ENCODE measurements around the gene PRPF19. TPM values are rescaled to one million over a fixed set of nuclear protein-coding genes. Genes with fewer than 3 reads are reported as not detected.

PRPF19 gene
- total and polyA plus RNA-seq, 2 donors (not counting 1 experiment from before 2014, with no cell fraction given): 32.6 to 37.7 TPM

DNA sequence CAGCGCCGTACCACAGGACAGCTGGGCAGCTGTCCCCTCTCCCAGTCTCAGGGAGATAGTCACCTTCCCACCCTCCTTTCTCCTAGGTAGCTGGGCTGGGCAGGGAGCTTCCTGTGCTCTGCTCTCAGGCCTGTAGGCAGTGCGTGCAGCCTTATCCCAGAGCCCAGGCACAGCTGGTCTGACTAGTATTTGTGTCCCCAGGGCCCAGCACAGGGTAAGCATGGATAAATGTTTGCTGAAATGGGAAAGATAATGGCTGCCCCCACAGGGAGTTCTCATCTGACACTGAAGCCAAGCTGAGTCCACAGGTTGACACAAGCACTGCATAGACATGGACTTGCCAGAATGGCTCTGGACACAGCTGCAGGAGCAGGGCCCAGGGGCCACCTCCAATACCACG, 35.8 kb upstream of the PRPF19 start:
- Histone ChIP-seq H3K27ac (ENCODE audit: insufficient read depth, low read length) (no peak overlapping the region), H3K4me2 (ENCODE audit: extremely low read depth, insufficient read depth, low read length) (no peak overlapping the region), H4K20me1 (ENCODE audit: control insufficient read depth, extremely low read depth, insufficient read depth, low read length) (no peaks in the 10 kb centered on the region), H2AFZ (ENCODE audit: low read length) (no peak overlapping the region), H3K27me3 (ENCODE audit: control insufficient read depth, insufficient read depth, low read length) (no peaks in the 10 kb centered on the region), H3K36me3 (ENCODE audit: control insufficient read depth, insufficient read depth, low read length) (peaks cover 4% of the 10 kb centered on the region), H3K9ac (ENCODE audit: insufficient read depth, low read length) (no peak overlapping the region), H3K79me2 (ENCODE audit: control insufficient read depth, insufficient read depth, low read length) (no peaks in the 10 kb centered on the region), H3K4me1 (ENCODE audit: control insufficient read depth, extremely low read depth, insufficient read depth, low read length) (no peaks in the 10 kb centered on the region), H3K9me3 (ENCODE audit: control insufficient read depth, insufficient read depth, low read depth, low read length) (no peaks in the 10 kb centered on the region), H3K4me3 (replicated peaks in 1 of 4; ENCODE audit: control extremely low read depth in 1 of 4, insufficient read depth in 1 of 4, low read depth in 3 of 4, low read length in 4 of 4) (no peak overlapping the region)
- no peak for DNase-seq (ENCODE audit: low read depth in 2 of 2)
- no peak for TF ChIP-seq EZH2 (IDR thresholded peaks at IDR 0.05; ENCODE audit: low read length, missing control alignments)
- TF ChIP-seq, protein P1, sequence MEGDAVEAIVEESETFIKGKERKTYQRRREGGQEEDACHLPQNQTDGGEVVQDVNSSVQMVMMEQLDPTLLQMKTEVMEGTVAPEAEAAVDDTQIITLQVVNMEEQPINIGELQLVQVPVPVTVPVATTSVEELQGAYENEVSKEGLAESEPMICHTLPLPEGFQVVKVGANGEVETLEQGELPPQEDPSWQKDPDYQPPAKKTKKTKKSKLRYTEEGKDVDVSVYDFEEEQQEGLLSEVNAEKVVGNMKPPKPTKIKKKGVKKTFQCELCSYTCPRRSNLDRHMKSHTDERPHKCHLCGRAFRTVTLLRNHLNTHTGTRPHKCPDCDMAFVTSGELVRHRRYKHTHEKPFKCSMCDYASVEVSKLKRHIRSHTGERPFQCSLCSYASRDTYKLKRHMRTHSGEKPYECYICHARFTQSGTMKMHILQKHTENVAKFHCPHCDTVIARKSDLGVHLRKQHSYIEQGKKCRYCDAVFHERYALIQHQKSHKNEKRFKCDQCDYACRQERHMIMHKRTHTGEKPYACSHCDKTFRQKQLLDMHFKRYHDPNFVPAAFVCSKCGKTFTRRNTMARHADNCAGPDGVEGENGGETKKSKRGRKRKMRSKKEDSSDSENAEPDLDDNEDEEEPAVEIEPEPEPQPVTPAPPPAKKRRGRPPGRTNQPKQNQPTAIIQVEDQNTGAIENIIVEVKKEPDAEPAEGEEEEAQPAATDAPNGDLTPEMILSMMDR (conservative IDR thresholded peaks at IDR 0.05 in 1 of 2, IDR thresholded peaks at IDR 0.05 in 1 of 2; ENCODE audit: low read depth in 1 of 2, low read length in 2 of 2): no peak

DNA sequence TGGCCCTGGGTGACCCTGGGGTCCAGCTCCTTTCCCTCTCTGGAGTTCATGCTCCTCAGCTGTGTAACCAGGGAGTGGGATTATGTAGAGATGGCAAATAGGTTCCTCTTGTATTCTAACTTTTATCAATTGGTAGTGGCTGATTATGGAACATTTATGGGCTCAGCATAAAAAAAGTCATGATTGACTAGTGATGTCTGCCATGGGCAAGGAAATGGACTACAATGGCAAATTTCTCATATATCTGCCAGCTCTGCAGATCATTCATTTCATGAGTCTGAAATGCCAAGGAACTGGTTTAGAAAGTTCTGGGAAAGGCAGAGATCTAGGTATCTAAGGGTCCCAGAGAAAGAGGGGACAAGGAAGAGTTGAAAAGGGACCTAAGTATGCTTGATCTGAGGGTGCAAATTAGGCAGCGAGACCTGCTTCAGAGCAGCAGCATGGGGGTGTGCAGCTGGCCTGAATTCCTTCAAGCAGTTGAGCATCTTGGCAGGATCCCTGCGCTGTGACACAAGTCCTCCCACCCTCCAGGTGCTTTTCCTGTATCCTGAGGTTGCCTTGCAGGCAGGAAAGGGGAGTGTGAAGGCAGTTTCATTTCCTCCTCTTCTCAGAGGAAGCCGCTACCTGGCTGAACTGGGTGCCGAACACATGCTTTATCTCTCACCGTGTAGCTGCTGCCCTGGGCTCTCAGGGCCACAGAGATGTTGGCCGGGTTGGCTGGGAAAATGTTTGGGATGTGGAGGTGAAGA, 35.2 kb upstream of the PRPF19 start:
- Histone ChIP-seq H4K20me1 (ENCODE audit: control insufficient read depth, extremely low read depth, insufficient read depth, low read length) (no peaks in the 10 kb centered on the region), H3K4me1 (ENCODE audit: control insufficient read depth, extremely low read depth, insufficient read depth, low read length) (no peaks in the 10 kb centered on the region), H3K4me2 (ENCODE audit: extremely low read depth, insufficient read depth, low read length) (no peak overlapping the region), H3K4me3 (replicated peaks in 1 of 4; ENCODE audit: control extremely low read depth in 1 of 4, insufficient read depth in 1 of 4, low read depth in 3 of 4, low read length in 4 of 4) (no peak overlapping the region), H3K9me3 (ENCODE audit: control insufficient read depth, insufficient read depth, low read depth, low read length) (no peaks in the 10 kb centered on the region), H2AFZ (ENCODE audit: low read length) (no peak overlapping the region), H3K27me3 (ENCODE audit: control insufficient read depth, insufficient read depth, low read length) (no peaks in the 10 kb centered on the region), H3K36me3 (ENCODE audit: control insufficient read depth, insufficient read depth, low read length) (peaks cover 4% of the 10 kb centered on the region), H3K9ac (ENCODE audit: insufficient read depth, low read length) (no peak overlapping the region), H3K79me2 (ENCODE audit: control insufficient read depth, insufficient read depth, low read length) (no peaks in the 10 kb centered on the region), H3K27ac (ENCODE audit: insufficient read depth, low read length) (no peak overlapping the region)
- no peak for DNase-seq (ENCODE audit: low read depth in 2 of 2)
- TF ChIP-seq, protein P1 (conservative IDR thresholded peaks at IDR 0.05 in 1 of 2, IDR thresholded peaks at IDR 0.05 in 1 of 2; ENCODE audit: low read depth in 1 of 2, low read length in 2 of 2): no peak
- TF ChIP-seq EZH2 (IDR thresholded peaks at IDR 0.05; ENCODE audit: low read length, missing control alignments): no peak

DNA sequence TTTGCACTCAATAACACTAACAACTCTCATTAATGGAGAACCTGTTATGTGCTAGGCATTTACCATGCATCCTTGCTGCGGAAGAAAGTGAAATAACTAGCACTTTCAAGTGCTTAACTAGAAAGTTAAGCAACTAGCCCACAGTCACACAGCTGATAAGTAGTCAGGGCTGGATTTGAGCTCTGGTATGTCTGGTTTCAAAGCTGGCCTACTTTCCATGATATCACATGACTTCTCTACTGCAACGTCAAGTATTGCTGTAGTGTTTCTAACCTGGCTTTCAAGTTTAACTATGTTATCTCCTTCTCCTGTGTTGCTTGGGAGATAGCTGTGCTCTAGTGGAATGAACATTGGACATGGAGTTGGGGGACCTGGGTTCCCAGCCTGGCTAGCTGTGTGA, 33.5 kb upstream of the PRPF19 start:
- H2AFZ ChIP-seq (ENCODE audit: low read length): no peak overlapping the region
- no peaks in the 10 kb centered on the region for H3K9me3 ChIP-seq (ENCODE audit: control insufficient read depth, insufficient read depth, low read depth, low read length)
- no peaks in the 10 kb centered on the region for H3K4me1 ChIP-seq (ENCODE audit: control insufficient read depth, extremely low read depth, insufficient read depth, low read length)
- H3K27ac ChIP-seq (ENCODE audit: insufficient read depth, low read length): no peak overlapping the region
- no peak overlapping the region for H3K4me2 ChIP-seq (ENCODE audit: extremely low read depth, insufficient read depth, low read length)
- peaks cover 4% of the 10 kb centered on the region for H3K36me3 ChIP-seq (ENCODE audit: control insufficient read depth, insufficient read depth, low read length)
- no peak overlapping the region for H3K9ac ChIP-seq (ENCODE audit: insufficient read depth, low read length)
- H3K27me3 ChIP-seq (ENCODE audit: control insufficient read depth, insufficient read depth, low read length): no peaks in the 10 kb centered on the region
- TF ChIP-seq, protein P1 (conservative IDR thresholded peaks at IDR 0.05 in 1 of 2, IDR thresholded peaks at IDR 0.05 in 1 of 2; ENCODE audit: low read depth in 1 of 2, low read length in 2 of 2): no peak
- no peak for TF ChIP-seq EZH2 (IDR thresholded peaks at IDR 0.05; ENCODE audit: low read length, missing control alignments)
- no peak overlapping the region for H3K4me3 ChIP-seq (replicated peaks in 1 of 4; ENCODE audit: control extremely low read depth in 1 of 4, insufficient read depth in 1 of 4, low read depth in 3 of 4, low read length in 4 of 4)
- no peaks in the 10 kb centered on the region for H3K79me2 ChIP-seq (ENCODE audit: control insufficient read depth, insufficient read depth, low read length)
- H4K20me1 ChIP-seq (ENCODE audit: control insufficient read depth, extremely low read depth, insufficient read depth, low read length): no peaks in the 10 kb centered on the region
- DNase-seq (ENCODE audit: low read depth in 2 of 2): no peak

Measured in fibroblast of lung (primary cell).